ENCODE data around the gene LASP1NB.
A peak's percentile ranks its signal among the peaks of the same experiment; 100 is the strongest.

The LASP1NB gene

DNA sequence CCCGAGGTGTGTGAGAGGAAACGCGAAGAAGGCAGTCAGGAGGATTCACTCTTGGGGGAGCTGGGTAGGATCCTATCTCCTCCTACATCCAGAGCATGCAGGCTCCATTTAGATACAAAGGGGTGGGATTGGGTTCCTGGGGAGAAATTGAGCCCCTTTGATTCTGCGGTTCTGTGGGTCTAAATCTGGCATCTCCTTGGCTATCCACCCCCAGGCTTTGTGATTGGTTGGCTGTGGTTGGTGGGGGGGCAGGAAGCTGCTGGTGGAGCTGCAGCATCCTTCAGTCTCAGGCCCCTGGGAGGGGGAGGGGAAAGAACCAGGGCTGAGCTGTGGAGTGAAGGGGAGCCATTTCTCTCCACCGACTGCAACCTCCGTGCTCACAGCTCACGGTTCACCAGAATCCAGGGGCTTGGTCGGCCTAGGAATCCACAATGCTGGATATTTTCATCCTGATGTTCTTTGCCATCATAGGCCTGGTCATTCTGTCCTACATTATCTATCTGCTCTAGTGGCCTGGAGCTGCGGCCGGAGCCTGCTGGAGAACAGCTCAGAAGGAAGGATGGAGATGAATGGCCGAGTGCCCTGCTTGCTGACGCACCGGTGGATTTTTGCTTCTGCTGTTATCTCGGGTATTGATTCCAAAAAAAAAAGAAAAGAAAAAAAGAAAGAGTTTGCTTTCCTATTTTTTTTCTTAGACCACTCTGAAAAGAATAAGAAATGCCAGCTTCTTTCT, at the start of gene LASP1NB:
Gene LASP1NB, plus strand, starts transcription at position 352 of the 733 bp plus-strand sequence.
- DNase-seq (ENCODE audit: extremely low read depth, low read depth), result no peak

DNA sequence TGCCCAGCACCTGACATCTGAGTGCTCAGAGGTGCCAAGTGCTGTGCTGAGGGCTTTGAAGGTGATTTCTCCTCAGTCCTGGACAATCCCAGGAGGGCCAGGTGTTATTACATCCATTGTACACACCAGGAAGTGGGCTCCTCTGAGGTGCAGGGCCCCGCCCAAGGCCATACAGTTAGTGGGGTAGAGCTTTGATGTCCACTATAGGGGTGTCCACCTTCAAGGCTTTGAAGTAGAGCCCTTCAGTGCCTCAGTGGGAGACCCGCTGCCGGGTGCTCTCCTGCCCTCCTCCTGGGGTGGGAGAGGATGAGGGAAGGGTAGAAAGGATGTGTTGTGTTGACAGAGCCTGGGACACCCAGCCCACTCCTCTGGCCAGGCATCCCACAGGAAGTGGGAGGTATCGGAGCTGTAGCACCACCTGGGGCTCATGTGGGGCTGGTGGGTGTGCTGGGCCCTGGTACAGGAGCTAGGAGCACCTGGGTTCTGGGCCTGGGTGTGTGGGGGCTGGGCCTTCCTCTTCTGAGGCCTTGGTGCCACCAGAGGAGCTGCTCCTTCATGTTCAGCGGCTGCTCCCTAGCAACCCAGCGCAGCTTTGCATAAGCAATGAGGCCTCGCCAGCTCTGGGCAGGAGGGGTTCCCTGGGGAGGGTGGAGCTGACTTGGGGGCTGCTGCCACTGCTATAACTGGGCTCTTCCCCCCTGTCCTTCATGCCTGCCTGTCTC, 48.1 kb upstream of the LASP1NB start:
- DNase-seq (ENCODE audit: extremely low read depth, low read depth), result no peak

DNA sequence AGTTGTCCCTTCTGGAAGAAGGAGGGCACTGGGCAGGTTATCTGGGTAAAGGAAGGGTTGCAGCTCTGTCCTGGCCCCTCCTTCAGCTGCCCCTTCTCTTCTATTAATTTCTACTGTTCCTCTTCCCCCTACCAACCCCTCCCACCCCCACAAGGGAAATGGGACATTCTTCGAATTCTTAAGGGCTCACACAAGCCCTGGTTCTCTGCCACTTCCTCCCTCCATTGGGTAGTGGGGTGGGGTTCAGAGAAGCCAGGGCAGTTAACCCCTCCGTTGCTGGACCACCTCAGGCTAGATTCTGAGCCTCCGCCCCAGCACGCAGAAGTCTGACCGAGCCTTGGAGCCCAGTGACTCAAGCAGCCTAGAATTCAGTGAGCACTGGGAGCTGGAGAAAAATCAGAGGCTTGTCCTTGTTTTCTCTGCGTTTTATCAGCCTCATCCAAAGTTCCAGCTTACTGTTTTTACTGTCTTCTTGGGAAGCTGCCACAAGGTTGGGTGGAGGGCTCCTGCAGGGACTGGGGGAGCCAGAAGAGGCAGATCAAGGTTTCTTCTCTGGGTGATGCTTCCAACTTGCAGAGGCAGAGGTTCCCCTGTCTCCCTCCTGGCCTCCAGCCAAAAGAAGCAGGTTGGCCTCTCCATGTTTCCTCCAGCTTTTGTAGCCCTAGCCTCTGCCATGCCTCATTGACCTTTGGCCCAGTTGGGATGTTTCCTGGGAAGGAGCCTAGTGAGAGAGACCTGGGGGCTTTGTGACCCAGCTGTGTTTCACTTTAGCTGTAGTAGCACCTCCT, 45.3 kb upstream of the LASP1NB start:
- peak; percentile 53 for DNase-seq (ENCODE audit: extremely low read depth, low read depth)

DNA sequence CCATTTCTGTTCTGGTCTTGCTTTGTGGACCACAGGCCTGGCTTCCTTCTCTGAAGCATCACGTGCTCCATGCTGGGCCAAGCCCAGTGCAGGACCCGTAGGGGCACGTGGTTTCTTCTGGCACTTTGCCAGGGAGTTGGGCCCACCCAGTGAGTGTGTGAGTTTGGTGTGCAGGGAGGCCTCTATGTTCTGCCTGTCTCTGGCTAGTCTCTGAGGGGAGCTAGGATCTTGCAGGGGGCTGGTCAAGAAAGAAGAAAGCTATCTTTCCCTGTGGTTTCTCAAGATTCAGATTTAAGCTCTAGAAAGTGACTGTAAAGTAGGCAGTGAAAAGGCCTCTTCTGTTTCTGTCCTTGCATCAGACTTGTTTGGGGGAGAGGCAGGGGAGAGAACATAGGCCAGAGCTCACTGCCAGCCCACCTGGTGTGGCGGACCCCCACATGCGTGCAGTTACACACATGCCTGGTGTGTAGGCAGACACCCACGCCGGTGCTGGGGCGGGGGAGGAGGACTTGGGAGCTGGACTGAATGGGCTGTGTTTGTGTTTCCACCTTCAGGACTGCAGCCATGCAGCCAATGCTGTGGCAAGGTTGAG, 43.7 kb upstream of the LASP1NB start:
- DNase-seq (ENCODE audit: extremely low read depth, low read depth), result no peak

DNA sequence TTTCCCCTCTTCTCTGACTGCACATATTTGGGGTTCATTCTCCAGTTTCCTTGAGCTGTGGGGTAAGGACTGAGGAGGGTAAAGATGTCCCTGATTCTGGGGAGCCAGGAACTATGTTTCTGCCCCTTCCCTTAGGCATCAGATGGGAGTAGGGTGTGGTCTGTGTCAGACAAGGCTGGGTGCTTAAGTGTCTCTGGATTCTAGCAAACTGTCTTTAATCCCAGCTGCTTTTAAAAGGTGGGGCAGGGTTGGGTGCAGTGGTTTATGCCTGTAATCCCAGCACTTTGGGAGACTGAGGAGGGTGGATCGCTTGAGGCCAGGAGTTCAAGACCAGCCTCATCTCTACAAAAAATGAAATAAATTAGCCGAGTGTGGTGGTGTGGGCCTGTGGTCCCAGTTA, 42.5 kb upstream of the LASP1NB start:
- DNase-seq (ENCODE audit: extremely low read depth, low read depth), result no peak

DNA sequence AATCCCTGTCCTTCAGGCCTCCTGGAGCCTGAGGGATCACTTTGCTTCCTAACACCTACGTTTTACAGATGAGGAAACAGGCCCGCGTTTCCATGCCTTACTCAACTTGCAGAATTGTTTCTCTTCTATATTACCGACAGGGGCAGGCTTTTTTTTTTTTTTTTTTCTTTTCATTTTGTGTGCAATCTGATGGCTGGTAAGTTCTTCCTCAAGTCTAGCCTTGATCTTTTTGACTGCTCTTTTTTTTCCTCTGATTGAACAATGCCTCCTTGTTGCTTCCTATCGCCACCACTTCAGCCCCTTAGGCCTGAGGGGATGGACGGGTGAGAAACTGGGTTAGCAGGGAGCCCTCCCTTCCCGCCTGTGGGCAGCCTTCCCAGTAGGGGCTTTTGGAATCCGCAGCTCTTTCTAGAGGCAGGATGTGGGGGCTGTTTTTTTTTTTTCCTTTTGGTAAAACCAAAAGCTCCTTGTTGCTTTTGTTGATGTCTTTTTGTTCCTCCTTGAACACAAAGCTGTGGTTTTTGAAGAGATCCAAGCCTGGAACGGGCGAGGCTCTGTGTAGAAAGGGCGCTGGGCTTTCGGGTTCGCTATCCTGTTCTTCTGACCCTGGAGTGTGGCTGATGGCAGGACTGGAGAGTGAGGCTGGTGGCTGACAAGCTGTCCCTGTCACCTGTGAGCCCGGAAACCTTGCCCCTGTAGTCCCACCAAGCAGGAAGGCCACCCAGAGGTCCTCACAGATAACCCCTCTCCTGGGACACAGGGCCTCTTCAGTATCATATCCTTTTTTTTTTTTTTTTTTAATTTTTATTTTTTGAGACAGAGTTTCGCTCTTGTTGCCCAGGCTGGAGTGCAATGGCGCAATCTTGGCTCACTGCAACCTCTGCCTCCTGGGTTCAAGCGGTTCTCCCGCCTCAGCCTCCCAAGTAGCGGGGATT, 41.6 kb upstream of the LASP1NB start:
- DNase-seq (ENCODE audit: extremely low read depth, low read depth), result no peak

DNA sequence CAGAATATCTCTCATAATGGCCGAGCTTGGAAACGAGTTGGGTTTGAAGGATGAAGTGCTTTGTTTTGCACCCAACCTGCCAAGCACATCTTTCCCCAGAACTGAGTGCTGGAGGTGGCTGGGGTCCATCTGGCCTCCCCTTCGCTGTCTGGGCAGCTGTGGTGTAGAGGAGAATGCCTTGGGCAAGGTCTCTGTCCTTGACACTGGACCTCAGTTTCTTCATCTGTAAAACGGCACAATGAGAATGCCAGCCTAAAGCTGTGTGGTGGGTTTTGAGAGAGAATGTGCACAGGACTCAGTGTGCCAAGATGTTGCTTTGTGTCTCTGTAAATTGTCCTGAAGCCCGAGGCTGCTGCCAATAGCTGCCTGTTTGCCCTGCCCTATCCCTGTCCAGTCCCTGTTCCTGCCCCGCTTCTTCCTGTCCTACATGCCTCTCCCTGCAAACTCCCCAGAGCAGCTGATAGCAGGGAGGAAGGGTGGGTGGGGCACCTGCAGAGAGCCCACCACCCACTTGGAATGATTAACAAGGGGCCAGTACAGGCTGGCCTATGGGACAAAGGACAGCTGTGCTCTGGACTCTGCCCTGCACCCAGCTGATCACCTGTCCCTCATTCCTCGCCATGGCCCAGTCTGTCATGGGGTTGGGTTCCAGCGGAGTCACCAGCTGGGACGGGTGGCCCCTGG, 40.2 kb upstream of the LASP1NB start:
- no peak for DNase-seq (ENCODE audit: extremely low read depth, low read depth)

DNA sequence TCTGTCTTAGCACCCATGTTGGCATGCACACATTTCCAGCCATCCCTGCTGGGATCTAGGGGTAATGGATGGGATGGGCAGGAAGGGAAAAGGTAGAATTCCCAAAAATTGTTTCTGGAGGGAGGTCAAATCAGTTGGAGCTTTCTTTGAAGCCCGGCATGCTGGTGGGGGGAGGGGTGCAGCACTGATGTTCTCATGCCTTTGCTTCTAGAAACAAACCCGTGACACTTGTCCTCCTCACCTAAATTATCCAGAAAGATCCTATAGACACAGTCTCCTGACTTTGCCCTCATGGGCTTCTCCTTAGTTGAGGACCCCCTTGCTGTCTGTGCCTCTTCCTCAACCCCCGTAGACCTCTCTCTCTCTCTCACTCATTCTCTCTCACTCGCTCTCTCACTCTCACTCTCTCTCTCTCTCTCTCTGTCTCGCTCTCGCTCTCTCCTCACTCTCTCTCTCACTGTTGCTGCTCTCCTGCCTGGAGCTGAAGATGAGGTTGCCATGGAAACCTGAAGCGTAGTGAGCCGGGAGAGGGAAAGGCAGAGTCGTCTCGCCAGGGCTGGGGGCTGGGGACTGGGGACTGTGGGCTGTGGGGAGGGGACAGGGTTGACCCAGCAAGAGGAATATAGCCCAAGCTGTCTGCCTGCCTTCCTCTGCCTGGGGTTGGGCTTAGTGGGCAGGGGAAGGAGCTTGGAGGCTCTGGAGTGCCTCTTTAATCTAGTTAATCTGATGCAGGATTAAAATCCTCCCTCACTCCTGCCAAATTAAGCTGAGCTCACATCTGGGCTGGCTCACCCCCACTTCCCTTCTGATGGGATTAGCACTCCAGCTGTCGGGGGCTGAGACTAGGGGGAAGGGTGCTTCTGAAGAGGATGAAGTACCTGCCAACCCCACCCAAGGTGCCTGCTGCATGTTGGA, 39.4 kb upstream of the LASP1NB start:
- DNase-seq (ENCODE audit: extremely low read depth, low read depth), result no peak

DNA sequence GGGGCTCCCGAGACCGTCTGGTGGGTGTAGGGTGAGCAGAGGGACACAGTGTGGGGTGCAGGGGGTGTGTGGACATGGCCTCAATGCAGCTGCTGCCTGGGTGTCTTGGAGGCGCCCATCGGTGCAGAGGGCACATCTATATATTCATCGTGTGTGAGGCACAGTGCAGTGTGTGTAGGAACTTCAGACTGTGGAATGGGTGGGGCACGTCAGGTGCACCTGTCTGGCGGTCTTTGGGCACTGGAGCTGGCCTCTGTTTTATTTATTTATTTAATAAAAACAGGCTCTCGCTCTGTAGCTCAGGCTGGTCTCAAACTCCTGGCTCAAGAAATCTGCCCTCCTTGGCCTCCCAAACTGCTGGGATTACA, 38.8 kb upstream of the LASP1NB start:
- no peak for DNase-seq (ENCODE audit: extremely low read depth, low read depth)

DNA sequence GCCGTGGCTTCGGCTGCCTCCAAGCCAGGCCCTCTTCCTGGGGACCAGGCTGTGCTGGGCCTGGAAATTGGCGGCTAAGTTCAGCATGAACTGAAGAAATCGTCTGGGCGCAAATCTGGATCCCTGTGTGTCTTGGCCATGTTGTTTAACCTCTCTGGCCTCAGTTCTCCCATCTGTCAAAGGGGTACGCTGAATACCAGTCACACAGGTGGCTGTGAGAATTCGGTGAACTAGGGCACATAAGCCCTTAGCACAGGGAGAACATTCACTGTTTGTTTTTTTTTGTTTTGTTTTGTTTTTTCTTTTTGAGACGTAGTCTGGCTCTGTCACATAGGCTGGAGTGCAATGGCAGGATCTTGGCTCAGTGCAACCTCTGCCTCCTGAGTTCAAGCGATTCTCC, 36.6 kb upstream of the LASP1NB start:
- DNase-seq (ENCODE audit: extremely low read depth, low read depth), result no peak

DNA sequence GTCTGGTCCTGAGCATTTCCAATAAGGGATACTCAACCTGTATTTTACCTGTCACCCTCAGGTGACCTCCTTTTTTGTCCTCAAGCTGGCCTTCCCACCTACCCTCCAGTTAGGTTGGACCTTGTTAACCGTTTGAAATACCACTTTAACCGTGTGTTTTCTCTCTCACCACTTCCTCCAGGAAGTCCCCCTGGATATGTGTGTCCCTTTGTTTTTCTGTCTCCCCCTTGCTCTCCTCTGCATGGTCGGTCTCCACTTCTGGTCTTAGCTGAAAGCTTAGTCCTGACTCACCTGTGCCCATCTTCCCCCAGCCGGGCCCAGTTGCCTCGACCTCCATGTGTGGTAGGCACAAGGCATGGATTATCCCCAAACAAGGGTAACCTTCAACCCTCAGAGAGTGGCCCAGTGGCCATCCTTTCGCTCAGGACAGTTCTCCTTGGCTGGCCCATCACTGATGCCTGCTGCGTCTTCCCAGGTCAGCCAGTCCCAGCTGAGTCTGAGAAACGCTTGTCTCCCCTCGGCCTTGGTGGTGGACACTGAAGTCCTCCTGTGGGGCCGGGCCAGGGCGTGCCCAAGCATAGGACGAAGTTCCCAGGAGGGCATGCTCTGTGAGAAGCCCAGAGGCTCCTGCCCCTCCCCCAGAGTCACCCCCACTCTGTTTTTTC, 35.5 kb upstream of the LASP1NB start:
- no peak for DNase-seq (ENCODE audit: extremely low read depth, low read depth)

DNA sequence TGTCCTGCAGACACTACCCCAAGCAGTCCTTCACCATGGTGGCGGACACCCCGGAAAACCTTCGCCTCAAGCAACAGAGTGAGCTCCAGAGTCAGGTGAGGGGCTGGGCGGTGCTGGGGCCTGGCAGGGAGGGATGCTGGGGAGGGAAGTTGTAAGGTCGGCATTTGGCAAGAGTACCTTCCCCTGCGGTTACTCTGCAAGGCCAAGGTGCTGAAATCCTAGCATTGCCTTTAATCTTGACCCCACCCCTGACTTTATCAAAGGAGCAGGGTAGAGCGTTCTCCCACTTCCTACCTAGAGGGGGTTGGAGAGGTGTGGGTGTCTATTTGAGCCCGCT, 35.0 kb upstream of the LASP1NB start:
- DNase-seq (ENCODE audit: extremely low read depth, low read depth), result no peak

DNA sequence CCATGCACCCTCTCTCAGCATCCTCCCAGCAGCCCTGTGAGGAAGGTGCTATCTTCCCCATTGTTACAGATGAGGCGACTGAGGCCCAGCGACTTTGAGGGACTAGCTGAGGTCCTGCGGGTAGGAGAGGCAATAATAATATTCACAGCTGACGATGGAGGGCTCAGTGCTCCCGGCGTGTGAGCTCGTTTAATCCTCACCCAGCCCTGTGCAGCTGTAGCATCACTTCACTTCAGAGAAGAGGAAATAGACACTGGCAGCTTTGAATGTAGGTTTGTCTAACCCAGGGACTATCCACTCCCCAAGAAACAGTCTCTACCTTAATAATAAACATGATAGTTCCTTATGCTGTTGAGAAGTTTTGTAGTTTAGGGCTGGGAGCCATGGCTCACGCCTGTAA, 34.0 kb upstream of the LASP1NB start:
- no peak for DNase-seq (ENCODE audit: extremely low read depth, low read depth)

DNA sequence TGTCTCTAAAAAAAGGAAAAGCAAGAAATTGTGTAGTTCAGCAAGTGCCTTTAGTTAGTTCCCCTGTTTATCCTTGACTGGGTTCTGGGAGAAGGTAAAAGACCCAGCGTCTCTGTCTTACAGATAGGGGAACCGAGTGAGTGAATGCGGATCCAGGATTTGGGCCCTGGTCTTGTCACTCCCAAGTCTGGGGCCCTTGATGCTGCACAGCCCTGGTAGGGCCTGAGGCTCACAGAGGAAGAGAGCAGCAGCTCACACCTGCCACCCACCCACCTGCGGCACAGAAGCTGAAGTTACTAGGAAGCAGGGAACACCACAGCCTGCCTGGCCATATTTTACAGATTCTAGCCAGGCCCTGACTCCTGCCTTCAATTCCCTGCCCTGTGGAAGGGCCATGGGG, 33.3 kb upstream of the LASP1NB start:
- DNase-seq (ENCODE audit: extremely low read depth, low read depth), result no peak

DNA sequence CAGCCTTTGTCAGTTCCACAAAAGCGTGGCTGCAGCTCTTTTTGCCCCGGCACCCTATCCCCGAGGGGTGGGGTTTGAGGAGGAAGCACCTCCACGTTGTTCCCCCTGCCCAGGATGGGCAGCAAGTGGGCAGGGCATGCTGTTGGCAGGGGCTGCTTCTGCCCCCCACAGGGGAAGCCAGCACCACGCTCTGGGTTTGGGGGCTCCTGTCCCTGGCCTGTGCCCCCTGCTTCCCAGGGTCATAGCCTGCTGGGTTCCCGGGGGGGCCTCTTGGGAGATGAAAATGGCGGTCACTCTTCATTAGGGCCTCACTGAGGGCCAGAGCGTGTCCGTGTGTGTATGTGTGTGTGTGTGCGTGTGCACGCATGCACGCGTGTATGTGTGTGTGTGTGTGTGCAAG, 32.8 kb upstream of the LASP1NB start:
- DNase-seq (ENCODE audit: extremely low read depth, low read depth), result no peak

DNA sequence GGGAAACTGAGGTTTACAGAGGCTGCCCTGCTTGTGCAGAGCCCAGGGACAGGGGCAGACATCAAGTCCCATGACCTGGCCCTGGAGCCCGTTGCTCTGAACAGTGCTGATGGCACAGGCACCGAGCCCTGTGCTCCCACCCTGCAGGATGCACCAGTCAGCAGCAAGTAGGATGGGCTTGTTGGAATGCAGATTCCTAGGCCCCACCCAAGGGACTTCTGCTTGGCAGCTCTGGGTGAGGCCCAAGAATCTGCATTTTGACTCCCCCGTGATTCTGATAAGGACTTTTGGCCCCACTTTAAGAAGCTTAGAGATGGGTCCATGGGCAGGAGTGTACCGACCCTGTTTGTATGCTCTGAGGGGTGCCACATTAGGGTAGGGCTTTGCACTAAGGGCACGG, 32.3 kb upstream of the LASP1NB start:
- DNase-seq (ENCODE audit: extremely low read depth, low read depth), result no peak

DNA sequence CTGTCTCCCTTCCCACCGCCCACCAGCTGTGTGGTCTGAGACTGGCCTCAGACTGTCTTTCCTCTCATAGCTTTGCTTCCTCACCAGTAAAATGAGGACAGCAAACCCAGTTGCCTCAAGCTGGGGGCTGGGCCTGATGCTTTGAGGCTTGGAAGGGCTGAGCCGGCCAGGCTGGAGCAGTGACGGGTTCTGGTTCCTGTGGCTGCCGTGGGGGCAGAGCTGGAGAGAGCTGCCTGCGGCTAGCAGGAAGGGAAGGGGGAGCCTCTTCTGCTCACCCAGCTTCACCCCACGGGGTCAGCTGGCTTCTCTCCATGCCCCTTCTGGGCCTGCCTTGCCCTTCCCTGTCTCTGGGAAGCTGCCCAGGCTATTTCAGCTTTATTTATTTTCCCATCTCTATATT, 31.8 kb upstream of the LASP1NB start:
- DNase-seq (ENCODE audit: extremely low read depth, low read depth), result no peak

DNA sequence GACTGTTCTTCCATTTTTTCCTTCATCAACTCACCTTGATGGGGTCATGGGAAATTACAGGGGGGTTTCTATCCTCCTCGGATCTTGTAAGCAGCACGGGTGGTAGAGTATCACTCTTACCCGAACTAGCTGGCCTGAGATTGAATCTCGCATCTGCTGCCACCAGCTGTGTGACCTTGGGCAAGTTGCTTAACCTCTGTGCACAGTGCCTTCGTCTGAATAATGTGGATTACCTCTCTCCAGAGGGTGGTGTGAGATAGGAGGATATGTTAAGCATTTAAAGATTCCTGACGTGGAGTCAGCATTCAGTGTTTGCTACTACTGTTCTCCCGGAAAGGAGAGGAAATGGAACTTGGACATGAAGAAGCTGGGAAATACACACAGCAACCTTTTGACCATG, 31.1 kb upstream of the LASP1NB start:
- no peak for DNase-seq (ENCODE audit: extremely low read depth, low read depth)
